Vagina (tissue), 2 donors: Measurements from ENCODE around the gene RNF115. TPM values are rescaled to one million over a fixed set of nuclear protein-coding genes. Genes with fewer than 3 reads are reported as not detected.
"Not testable (repeated sequence)": the region's sequence is repeated elsewhere in the genome, so short reads cannot be mapped to it uniquely, and the experiment has no call there.

Source experiments
- DNase-seq, 2 donors: peaks; one replicate each; pipeline ENCODE4 v3.0.0-alpha.2; 2017; ENCODE audit errors: extremely low spot score in 2 of 2
- H3K27ac ChIP-seq: fragments of 200-600 bp; sonication (generic); one replicate; pipeline ENCODE4 v1.5.1; 2019
- H3K27me3 ChIP-seq: fragments of 200-600 bp; sonication (generic); one replicate; pipeline ENCODE4 v1.5.1; 2019
- H3K36me3 ChIP-seq, 2 donors: fragments of 200-600 bp; sonication (generic); one replicate each; pipeline ENCODE4 v1.5.1; 2017 to 2019
- H3K4me1 ChIP-seq: fragments of 200-600 bp; sonication (generic); one replicate; pipeline ENCODE4 v1.5.1; 2019
- H3K4me3 ChIP-seq, 2 donors: fragments of 200-600 bp; sonication (generic); 1 replicate in 1 of 2; 2 replicates in 1 of 2; pipeline ENCODE4 v1.5.1; 2016 to 2019
- H3K9me3 ChIP-seq: fragments of 200-600 bp; sonication (generic); one replicate; pipeline ENCODE4 v1.5.1; 2019
- POLR2A ChIP-seq, 2 donors: fragments of 450-650 bp; IDR thresholded peaks; one replicate each; pipeline ENCODE4 v1.6.1; 2017; ENCODE audit warnings: antibody characterized with exemption in 2 of 2, mild to moderate bottlenecking in 2 of 2, moderate library complexity in 2 of 2
- POLR2AphosphoS5 ChIP-seq, 2 donors: sonication (generic); formaldehyde crosslinking; IDR thresholded peaks; one replicate each; pipeline ENCODE4 v1.9.0; 2017; ENCODE audit warnings: antibody characterized with exemption in 2 of 2, mild to moderate bottlenecking in 2 of 2, low read depth in 1 of 2; ENCODE audit not compliant: insufficient read depth in 1 of 2
- intact Hi-C: fragments of 100-400 bp; cut with DNase I; formaldehyde crosslinking; loops from one replicate; pipeline ENCODE4 v1.15.1; 2023
- total RNA-seq: library from RNA; depleted of rRNA; stranded (reverse); fragments of >200 nt; gene quantifications from one replicate; pipeline ENCODE4 v1.2.3, GENCODE V29; 2016
- TF ChIP-seq, protein P1 (sequence below), 3 experiments: fragments of 450-650 bp in 2 of 3; fragments of 200-600 bp in 1 of 3; sonication (generic) in 1 of 3; IDR thresholded peaks; one replicate each; pipeline ENCODE4 v1.5.1; 2017 to 2019; ENCODE audit warnings: antibody characterized with exemption in 3 of 3, mild to moderate bottlenecking in 2 of 3, moderate library complexity in 2 of 3

RNF115 gene
- total RNA-seq, 1 donor from 2014 or later, result 16.2 TPM

DNA sequence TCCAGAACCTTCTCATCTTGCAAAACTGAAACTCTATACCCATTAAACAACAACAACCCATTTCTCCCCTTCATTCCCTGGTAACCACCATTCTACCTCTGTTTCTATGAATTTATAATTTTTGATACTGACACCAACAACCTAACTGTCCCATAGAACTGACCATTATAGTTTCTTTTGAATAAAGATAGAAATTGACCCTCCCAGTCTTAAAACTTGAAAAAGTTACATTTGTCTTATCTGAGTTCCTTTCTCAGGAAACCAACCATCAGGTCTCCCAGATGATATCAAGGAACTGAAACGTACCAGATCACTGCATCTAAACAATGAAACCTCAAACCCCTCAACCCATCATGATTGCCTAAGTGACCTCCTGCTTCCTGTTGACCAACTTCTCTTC lies 27.1 kb downstream of the RNF115 start:
- no peak for TF ChIP-seq POLR2A (IDR thresholded peaks at IDR 0.05)
- TF ChIP-seq POLR2AphosphoS5 (IDR thresholded peaks at IDR 0.05; ENCODE audit: insufficient read depth in 1 of 2, low read depth in 1 of 2), result no peak
- TF ChIP-seq, protein P1, sequence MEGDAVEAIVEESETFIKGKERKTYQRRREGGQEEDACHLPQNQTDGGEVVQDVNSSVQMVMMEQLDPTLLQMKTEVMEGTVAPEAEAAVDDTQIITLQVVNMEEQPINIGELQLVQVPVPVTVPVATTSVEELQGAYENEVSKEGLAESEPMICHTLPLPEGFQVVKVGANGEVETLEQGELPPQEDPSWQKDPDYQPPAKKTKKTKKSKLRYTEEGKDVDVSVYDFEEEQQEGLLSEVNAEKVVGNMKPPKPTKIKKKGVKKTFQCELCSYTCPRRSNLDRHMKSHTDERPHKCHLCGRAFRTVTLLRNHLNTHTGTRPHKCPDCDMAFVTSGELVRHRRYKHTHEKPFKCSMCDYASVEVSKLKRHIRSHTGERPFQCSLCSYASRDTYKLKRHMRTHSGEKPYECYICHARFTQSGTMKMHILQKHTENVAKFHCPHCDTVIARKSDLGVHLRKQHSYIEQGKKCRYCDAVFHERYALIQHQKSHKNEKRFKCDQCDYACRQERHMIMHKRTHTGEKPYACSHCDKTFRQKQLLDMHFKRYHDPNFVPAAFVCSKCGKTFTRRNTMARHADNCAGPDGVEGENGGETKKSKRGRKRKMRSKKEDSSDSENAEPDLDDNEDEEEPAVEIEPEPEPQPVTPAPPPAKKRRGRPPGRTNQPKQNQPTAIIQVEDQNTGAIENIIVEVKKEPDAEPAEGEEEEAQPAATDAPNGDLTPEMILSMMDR (IDR thresholded peaks at IDR 0.05), result no peak
- no peak for DNase-seq
- intact Hi-C loops, result no loop called here
- H3K27ac ChIP-seq, result no peak overlapping the region
- peaks cover 12% of the 10 kb centered on the region for H3K4me1 ChIP-seq
- no peaks in the 10 kb centered on the region for H3K9me3 ChIP-seq
- H3K36me3 ChIP-seq, result peaks cover 0 to 10% of the 10 kb centered on the region in 2 donors
- no peak overlapping the region for H3K4me3 ChIP-seq
- H3K27me3 ChIP-seq, result no peaks in the 10 kb centered on the region

DNA sequence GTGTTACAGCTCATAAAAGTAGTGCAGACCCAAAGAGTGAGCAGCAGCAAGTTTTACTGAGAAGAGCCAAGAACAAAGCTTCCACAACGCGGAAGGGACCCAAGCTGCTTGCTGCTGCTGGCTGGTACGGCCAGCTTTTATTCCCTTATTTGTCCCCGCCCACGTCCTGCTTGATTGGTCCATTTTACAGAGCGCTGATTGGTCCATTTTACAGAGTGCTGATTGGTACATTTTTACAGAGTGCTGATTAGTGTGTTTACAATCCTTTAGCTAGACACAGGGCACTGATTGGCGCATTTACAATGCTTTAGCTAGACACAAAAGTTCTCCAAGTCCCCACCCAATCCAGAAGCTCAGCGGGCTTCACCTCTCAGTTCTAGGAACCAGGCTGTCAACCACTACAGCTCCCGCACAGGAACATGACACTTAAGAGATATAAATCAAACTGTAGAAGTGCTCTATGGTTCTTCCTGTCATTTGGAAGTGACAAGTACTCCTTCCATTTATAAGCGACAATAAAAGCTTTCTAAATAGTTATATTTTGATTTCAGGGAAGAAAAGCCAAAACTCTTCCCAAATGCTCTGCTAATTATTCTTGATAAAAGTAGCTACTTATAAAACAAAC lies 28.5 kb downstream of the RNF115 start:
- Histone ChIP-seq H3K9me3 (no peaks in the 10 kb centered on the region), H3K27ac (no peak overlapping the region), H3K36me3 (peaks cover 0 to 10% of the 10 kb centered on the region in 2 donors), H3K4me1 (peaks cover 2% of the 10 kb centered on the region), H3K27me3 (no peaks in the 10 kb centered on the region), H3K4me3 (no peak overlapping the region)
- no peak for DNase-seq
- intact Hi-C loops, result no loop called here
- TF ChIP-seq, protein P1 (IDR thresholded peaks at IDR 0.05), result no peak
- TF ChIP-seq POLR2A (IDR thresholded peaks at IDR 0.05), result no peak
- no peak for TF ChIP-seq POLR2AphosphoS5 (IDR thresholded peaks at IDR 0.05; ENCODE audit: insufficient read depth in 1 of 2, low read depth in 1 of 2)

DNA sequence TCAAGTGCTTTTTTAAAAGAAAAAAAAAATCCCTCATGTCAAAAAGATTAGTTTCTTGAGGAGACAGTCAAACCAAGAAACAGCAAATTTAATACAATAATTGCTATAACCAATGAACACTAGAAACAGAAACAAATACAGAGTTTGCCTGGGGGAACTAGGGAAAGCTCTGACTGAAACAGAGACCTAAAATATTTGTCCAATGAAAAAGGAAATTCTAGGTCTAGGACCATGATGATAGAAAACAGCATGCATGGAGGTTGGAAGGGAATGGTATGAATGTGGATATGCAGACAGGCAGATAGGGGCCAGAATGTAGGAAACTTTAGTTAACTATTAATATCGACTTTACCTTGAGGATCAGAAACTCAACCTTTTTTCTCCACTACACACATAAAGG lies 31.4 kb downstream of the RNF115 start:
- Histone ChIP-seq H3K27me3 (no peaks in the 10 kb centered on the region), H3K9me3 (no peaks in the 10 kb centered on the region), H3K36me3 (peaks cover 0 to 10% of the 10 kb centered on the region in 2 donors), H3K4me1 (no peaks in the 10 kb centered on the region), H3K4me3 (no peak overlapping the region), H3K27ac (no peak overlapping the region)
- intact Hi-C loops, result no loop called here
- DNase-seq, result no peak
- TF ChIP-seq, protein P1 (IDR thresholded peaks at IDR 0.05), result no peak
- TF ChIP-seq POLR2AphosphoS5 (IDR thresholded peaks at IDR 0.05; ENCODE audit: insufficient read depth in 1 of 2, low read depth in 1 of 2), result no peak
- TF ChIP-seq POLR2A (IDR thresholded peaks at IDR 0.05), result no peak

DNA sequence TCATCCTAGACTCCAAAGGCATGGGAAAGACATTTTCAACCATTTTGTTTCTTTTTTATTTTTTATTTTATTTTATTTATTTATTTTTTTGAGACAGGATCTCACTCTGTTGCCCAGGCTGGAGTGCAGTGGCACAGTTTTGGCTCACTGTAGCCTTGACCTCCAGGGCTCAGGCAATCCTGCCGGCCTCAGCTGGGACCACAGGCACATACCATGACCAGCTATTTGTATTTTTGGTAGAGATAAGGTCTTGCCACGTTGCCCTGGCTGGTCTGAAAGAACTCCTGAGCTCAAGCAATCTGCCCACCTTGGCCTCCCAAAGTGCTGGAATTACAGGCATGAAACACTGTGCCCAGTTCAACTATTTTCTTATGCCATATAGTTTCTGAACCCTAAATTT lies 32.0 kb downstream of the RNF115 start:
- H3K4me1 ChIP-seq, DNase-seq, H3K36me3 ChIP-seq, H3K27me3 ChIP-seq, intact Hi-C loops, H3K4me3 ChIP-seq, H3K27ac ChIP-seq, H3K9me3 ChIP-seq: not testable (repeated sequence)

DNA sequence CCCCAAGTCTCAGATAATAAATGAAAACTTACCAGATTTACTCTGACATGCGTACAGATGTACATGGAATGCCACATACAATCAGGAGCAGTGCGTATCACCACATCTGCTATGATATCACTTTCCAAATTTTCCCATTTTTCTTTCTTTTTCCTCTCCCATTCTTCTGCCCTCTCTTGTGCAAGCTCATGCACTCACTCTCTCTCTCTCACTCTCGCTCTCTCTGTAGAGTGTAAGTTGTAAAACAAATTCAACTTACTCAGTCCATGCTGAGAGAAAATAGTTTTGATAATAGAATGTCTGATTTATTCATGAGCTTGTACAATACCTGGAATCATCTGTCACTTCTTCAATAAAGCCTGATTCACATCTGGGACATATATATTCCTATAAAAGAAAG lies 35.3 kb downstream of the RNF115 start:
- TF ChIP-seq POLR2A (IDR thresholded peaks at IDR 0.05) (no peak), POLR2AphosphoS5 (IDR thresholded peaks at IDR 0.05; ENCODE audit: insufficient read depth in 1 of 2, low read depth in 1 of 2) (no peak)
- TF ChIP-seq, protein P1 (IDR thresholded peaks at IDR 0.05), result no peak
- intact Hi-C loops, result no loop called here
- no peaks in the 10 kb centered on the region for H3K9me3 ChIP-seq

More for the DNA sequence above, 35.3 kb downstream of the RNF115 start:
- Histone ChIP-seq H3K27me3 (no peaks in the 10 kb centered on the region), H3K36me3 (peaks cover 0 to 5% of the 10 kb centered on the region in 2 donors), H3K27ac (no peak overlapping the region), H3K4me1 (no peaks in the 10 kb centered on the region), H3K4me3 (no peak overlapping the region)
- DNase-seq, result no peak
